ENCODE measurements around the gene BMF.

GRCh38 chr15:40100947-40101905 is 7.5 kb downstream of the BMF start:
- TF ChIP-seq POLR2A (IDR thresholded peaks at IDR 0.05): no peak
- TF ChIP-seq, protein P1, sequence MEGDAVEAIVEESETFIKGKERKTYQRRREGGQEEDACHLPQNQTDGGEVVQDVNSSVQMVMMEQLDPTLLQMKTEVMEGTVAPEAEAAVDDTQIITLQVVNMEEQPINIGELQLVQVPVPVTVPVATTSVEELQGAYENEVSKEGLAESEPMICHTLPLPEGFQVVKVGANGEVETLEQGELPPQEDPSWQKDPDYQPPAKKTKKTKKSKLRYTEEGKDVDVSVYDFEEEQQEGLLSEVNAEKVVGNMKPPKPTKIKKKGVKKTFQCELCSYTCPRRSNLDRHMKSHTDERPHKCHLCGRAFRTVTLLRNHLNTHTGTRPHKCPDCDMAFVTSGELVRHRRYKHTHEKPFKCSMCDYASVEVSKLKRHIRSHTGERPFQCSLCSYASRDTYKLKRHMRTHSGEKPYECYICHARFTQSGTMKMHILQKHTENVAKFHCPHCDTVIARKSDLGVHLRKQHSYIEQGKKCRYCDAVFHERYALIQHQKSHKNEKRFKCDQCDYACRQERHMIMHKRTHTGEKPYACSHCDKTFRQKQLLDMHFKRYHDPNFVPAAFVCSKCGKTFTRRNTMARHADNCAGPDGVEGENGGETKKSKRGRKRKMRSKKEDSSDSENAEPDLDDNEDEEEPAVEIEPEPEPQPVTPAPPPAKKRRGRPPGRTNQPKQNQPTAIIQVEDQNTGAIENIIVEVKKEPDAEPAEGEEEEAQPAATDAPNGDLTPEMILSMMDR (IDR thresholded peaks at IDR 0.05): no peak
